ENCODE results near the gene HSPA1B.

GRCh38 chr6:31806470-31807272, 20.9 kb upstream of the HSPA1B start, which contains the start of gene LSM2:
- no peak for TF ChIP-seq HOXB5 (CRISPR knock-in tag; IDR thresholded peaks at IDR 0.05)
- no peak for TF ChIP-seq FOSL2 (IDR thresholded peaks at IDR 0.05)
- TF ChIP-seq FOSL2 (CRISPR knock-in tag; IDR thresholded peaks at IDR 0.05) = no peak
- peak; percentile 31 for TF ChIP-seq CTCF (IDR thresholded peaks at IDR 0.05)

All from A549 (cell line).